BE2C (cell line): Measurements from ENCODE around the gene SPACA7.

Experiments
- DNase-seq: peaks from one replicate; pipeline ENCODE4 v3.0.0-alpha.2; 2020
- H3K27me3 ChIP-seq: fragments of 250-450 bp; sonication (Bioruptor Pico); 2 replicates; pipeline ENCODE4 v1.5.1; 2020; ENCODE audit warnings: mild to moderate bottlenecking
- H3K36me3 ChIP-seq: fragments of 250-450 bp; sonication (Bioruptor Pico); 2 replicates; pipeline ENCODE4 v1.5.1; 2020; ENCODE audit warnings: mild to moderate bottlenecking
- H3K4me1 ChIP-seq: fragments of 250-450 bp; sonication (Bioruptor Pico); 2 replicates; pipeline ENCODE4 v1.5.1; 2020
- H3K4me3 ChIP-seq: 2 replicates; pipeline ENCODE4 v1.5.1; 2011; ENCODE audit warnings: low read depth, low read length
- H3K9me3 ChIP-seq: fragments of 250-450 bp; sonication (Bioruptor Pico); 2 replicates; pipeline ENCODE4 v1.5.1; 2020
- CTCF ChIP-seq: IDR thresholded peaks from 2 replicates; pipeline ENCODE4 v1.5.1; 2012; ENCODE audit warnings: mild to moderate bottlenecking, low read depth, low read length

The SPACA7 gene

GRCh38 chr13:112446867-112447266, 70.7 kb downstream of the SPACA7 start:
- Histone ChIP-seq H3K4me1 (no peaks in the 10 kb centered on the region), H3K4me3 (no peak overlapping the region), H3K27me3 (peaks cover 59% of the 10 kb centered on the region), H3K36me3 (no peaks in the 10 kb centered on the region), H3K9me3 (no peaks in the 10 kb centered on the region)
- no peak for DNase-seq
- no peak for TF ChIP-seq CTCF

- no peaks in the 10 kb centered on the region for H3K9me3 ChIP-seq
- no peak for DNase-seq
- H3K27me3 ChIP-seq = peaks cover 55% of the 10 kb centered on the region
- TF ChIP-seq CTCF = no peak
- H3K4me1 ChIP-seq = no peaks in the 10 kb centered on the region
- H3K36me3 ChIP-seq = no peaks in the 10 kb centered on the region
- no peak overlapping the region for H3K4me3 ChIP-seq
These were observed 71.2 kb downstream of the SPACA7 start for GRCh38 chr13:112447306-112447705.

- no peak for DNase-seq
- peaks cover 48% of the 10 kb centered on the region for H3K27me3 ChIP-seq
- no peaks in the 10 kb centered on the region for H3K4me1 ChIP-seq
- H3K36me3 ChIP-seq = no peaks in the 10 kb centered on the region
- no peak overlapping the region for H3K4me3 ChIP-seq
- no peak for TF ChIP-seq CTCF
- no peaks in the 10 kb centered on the region for H3K9me3 ChIP-seq
These were observed 71.8 kb downstream of the SPACA7 start for GRCh38 chr13:112447761-112448603.

GRCh38 chr13:112448621-112449544, 72.7 kb downstream of the SPACA7 start:
- no peaks in the 10 kb centered on the region for H3K9me3 ChIP-seq
- H3K27me3 ChIP-seq = peaks cover 42% of the 10 kb centered on the region
- no peaks in the 10 kb centered on the region for H3K4me1 ChIP-seq
- DNase-seq = no peak
- no peaks in the 10 kb centered on the region for H3K36me3 ChIP-seq
- H3K4me3 ChIP-seq = no peak overlapping the region
- TF ChIP-seq CTCF = no peak

- H3K9me3 ChIP-seq = no peaks in the 10 kb centered on the region
- H3K36me3 ChIP-seq = no peaks in the 10 kb centered on the region
- no peak overlapping the region for H3K4me3 ChIP-seq
- no peaks in the 10 kb centered on the region for H3K4me1 ChIP-seq
- H3K27me3 ChIP-seq = peaks cover 36% of the 10 kb centered on the region
- no peak for TF ChIP-seq CTCF
- DNase-seq = no peak
These were observed 73.4 kb downstream of the SPACA7 start for GRCh38 chr13:112449545-112449930.
